ENCODE measurements around the gene RPN2. TPM values are rescaled to one million over a fixed set of nuclear protein-coding genes. Genes with fewer than 3 reads are reported as not detected.

RPN2 gene
- total RNA-seq, 1 experiment from 2014 or later = 234 TPM

GRCh38 chr20:37233548-37234253, 54.6 kb downstream of the RPN2 start:
- H2BK12ac ChIP-seq (ENCODE audit: insufficient read length, low read depth, low read length) = no peak overlapping the region
- no peak overlapping the region for H2BK20ac ChIP-seq (ENCODE audit: low read depth, low read length, poor library complexity, severe bottlenecking)
- H2AK5ac ChIP-seq (ENCODE audit: insufficient read length, low read length) = no peak overlapping the region
- no peaks in the 10 kb centered on the region for H3K23me2 ChIP-seq (ENCODE audit: insufficient read length, low read depth, low read length, poor library complexity, severe bottlenecking)
- no peaks in the 10 kb centered on the region for H3K79me2 ChIP-seq (ENCODE audit: insufficient read depth, low read length)
- Mint-ChIP-seq H3K9me3 (no peaks in the 10 kb centered on the region), H3K27ac (0 out of 7 replicates have a peak overlapping the region, but pooled peaks of 1 of the 3 experiments have one; percentile 26), H3K4me1 (peaks cover 27 to 32% of the 10 kb centered on the region in 2 experiments), H3K27me3 (ENCODE audit: low read depth) (no peaks in the 10 kb centered on the region), H3K36me3 (ENCODE audit: insufficient read depth in 1 of 3, low read depth in 3 of 3) (peaks cover 58 to 93% (median 83%) of the 10 kb centered on the region in 3 experiments; a peak in 6 of 7 replicates), H3K4me3 (no peak overlapping the region)
- H2BK120ac ChIP-seq (ENCODE audit: low read depth, low read length, poor library complexity, severe bottlenecking) = no peak overlapping the region
- no CpG with 5 or more reads among the region's 10 CpGs for WGBS (ENCODE audit: extremely low coverage, insufficient read length, low lambda C conversion rate)
- H4K8ac ChIP-seq (replicated peaks; ENCODE audit: insufficient read length, low read depth, low read length) = no peak overlapping the region
- H3K9me3 ChIP-seq (ENCODE audit: control insufficient read depth, low read depth, low read length) = no peaks in the 10 kb centered on the region
- no peak overlapping the region for H2BK5ac ChIP-seq (ENCODE audit: insufficient read length, low read length)
- H4K91ac ChIP-seq (ENCODE audit: insufficient read length, low read depth, low read length) = no peak overlapping the region
- no peak overlapping the region for H2BK15ac ChIP-seq (ENCODE audit: low read depth, low read length)
- no peak for DNase-seq
- no peak overlapping the region for H3K18ac ChIP-seq (ENCODE audit: insufficient read length, low read depth, low read length)
- no peaks in the 10 kb centered on the region for H3K79me1 ChIP-seq (ENCODE audit: insufficient read depth, low read depth, low read length, poor library complexity, severe bottlenecking)
- peaks cover 7% of the 10 kb centered on the region for H3K4me1 ChIP-seq (ENCODE audit: insufficient read depth, low read length)
- H3K9ac ChIP-seq (ENCODE audit: extremely low read depth, insufficient read length, low read length) = no peak overlapping the region
- H3K23ac ChIP-seq (ENCODE audit: insufficient read length, low read depth, low read length) = no peak overlapping the region
- no peak overlapping the region for H3K56ac ChIP-seq (ENCODE audit: insufficient read length, low read depth, low read length)
- H4K20me1 ChIP-seq (ENCODE audit: control insufficient read depth, insufficient read depth, insufficient read length) = no peaks in the 10 kb centered on the region
- no peak overlapping the region for H4K5ac ChIP-seq (ENCODE audit: insufficient read length, low read depth, low read length)
- no peak for TF ChIP-seq CTCF (conservative IDR thresholded peaks at IDR 0.05)
- no peak overlapping the region for H3T11ph ChIP-seq (ENCODE audit: low read length)
- no peak overlapping the region for H2AFZ ChIP-seq (ENCODE audit: low read length)
- no peak overlapping the region for H3K14ac ChIP-seq (ENCODE audit: insufficient read depth, low read length)
- H3K4me2 ChIP-seq (ENCODE audit: insufficient read depth, insufficient read length, low read length) = no peak overlapping the region
- no peak overlapping the region for H3K4ac ChIP-seq (ENCODE audit: low read depth, low read length)
- H3K27ac ChIP-seq (ENCODE audit: insufficient read length, low read depth, low read length) = no peak overlapping the region
- no peaks in the 10 kb centered on the region for H3K27me3 ChIP-seq (ENCODE audit: insufficient read depth, low read length)
